GM21390 (cell line): ENCODE data around the gene DAZ3.
"Not testable (repeated sequence)": the region's sequence is repeated elsewhere in the genome, so short reads cannot be mapped to it uniquely, and the experiment has no call there.

ENCODE experiments used
- ATAC-seq: cut with Tn5 transposase; IDR thresholded peaks from one replicate; pipeline ENCODE4 v1.9.1; 2021; ENCODE audit not compliant: unreplicated experiment

DAZ3 gene

GRCh38 chrY:24813293-24813692 lies at the start of gene DAZ3:
TSS of gene DAZ3 (minus strand) at chrY:24813393. CDS start at chrY:24813185, 208 bp downstream.
- not testable (repeated sequence) for ATAC-seq

GRCh38 chrY:24833619-24834018 lies 20.4 kb upstream of the DAZ3 start, which contains the start of gene DAZ4:
TSS of gene DAZ4 (plus strand) at chrY:24833919. CDS start at chrY:24834127, 208 bp downstream.
- not testable (repeated sequence) for ATAC-seq

- not testable (repeated sequence) for ATAC-seq
Observed at GRCh38 chrY:24825069-24825468, 11.9 kb upstream of the DAZ3 start.

GRCh38 chrY:24824184-24824879 lies 11.1 kb upstream of the DAZ3 start:
- ATAC-seq: not testable (repeated sequence)

GRCh38 chrY:24821836-24822235 lies 8.6 kb upstream of the DAZ3 start:
- ATAC-seq: not testable (repeated sequence)
